HL-60 (cell line): ENCODE measurements around the gene GUCA1A.

Experiments
- DNase-seq, 2 experiments: peaks; one replicate each; pipeline ENCODE4 v3.0.0-alpha.2; 2010 to 2020; ENCODE audit warnings: low read depth in 1 of 2, low spot score in 1 of 2
- H3K27ac ChIP-seq: fragments of 250-450 bp; sonication (Bioruptor Pico); replicated peaks from 2 replicates; pipeline ENCODE4 v1.5.1; 2020; ENCODE audit warnings: mild to moderate bottlenecking, moderate library complexity
- H3K27me3 ChIP-seq: fragments of 250-450 bp; sonication (Bioruptor Pico); 2 replicates; pipeline ENCODE4 v1.5.1; 2021; ENCODE audit warnings: mild to moderate bottlenecking, moderate library complexity; ENCODE audit not compliant: insufficient read depth, poor library complexity, severe bottlenecking
- H3K4me3 ChIP-seq: replicated peaks from 2 replicates; pipeline ENCODE4 v1.5.1; 2011; ENCODE audit warnings: mild to moderate bottlenecking, control low read depth, low read length; ENCODE audit not compliant: insufficient read depth
- GABPA ChIP-seq: IDR thresholded peaks from 2 replicates; pipeline ENCODE4 v1.6.1; 2012; ENCODE audit warnings: low read depth
- POLR2AphosphoS5 ChIP-seq: IDR thresholded peaks from 2 replicates; pipeline ENCODE4 v1.6.1; 2012; ENCODE audit warnings: low read depth
- SPI1 ChIP-seq: IDR thresholded peaks from 2 replicates; pipeline ENCODE4 v1.6.1; 2012; ENCODE audit warnings: low read depth, mild to moderate bottlenecking, borderline replicate concordance
- TF ChIP-seq, protein P1 (sequence below): IDR thresholded peaks from one replicate; pipeline ENCODE4 v1.5.1; 2011; ENCODE audit warnings: low read length, control low read depth, inconsistent platforms; ENCODE audit not compliant: insufficient read depth
- TF ChIP-seq, protein P2 (sequence below): IDR thresholded peaks from 2 replicates; pipeline ENCODE4 v1.6.1; 2012; ENCODE audit warnings: low read depth; ENCODE audit not compliant: insufficient replicate concordance

GUCA1A gene

DNA sequence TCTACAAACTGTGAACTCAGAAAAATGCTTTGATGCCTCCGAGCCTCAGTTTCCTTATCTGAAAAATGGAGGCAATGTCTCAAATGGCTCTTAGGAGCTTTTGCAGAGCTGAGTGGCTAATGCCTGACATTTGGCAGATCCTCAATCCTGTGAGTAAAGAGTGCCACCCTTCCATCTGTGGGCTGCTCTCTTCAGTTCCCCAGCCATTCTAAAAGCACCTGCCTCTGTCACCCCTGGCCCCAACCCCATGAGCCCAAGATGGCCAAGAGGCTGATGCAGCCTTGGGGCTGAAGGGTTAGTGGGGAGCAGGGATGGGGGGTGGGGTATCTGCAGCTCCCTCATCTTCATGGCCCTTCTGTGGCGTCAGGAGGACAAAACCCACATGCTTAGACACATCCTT lies 14.5 kb upstream of the GUCA1A start:
- Histone ChIP-seq H3K27ac (no peak overlapping the region), H3K27me3 (no peaks in the 10 kb centered on the region), H3K4me3 (no peak overlapping the region)
- TF ChIP-seq, protein P1, sequence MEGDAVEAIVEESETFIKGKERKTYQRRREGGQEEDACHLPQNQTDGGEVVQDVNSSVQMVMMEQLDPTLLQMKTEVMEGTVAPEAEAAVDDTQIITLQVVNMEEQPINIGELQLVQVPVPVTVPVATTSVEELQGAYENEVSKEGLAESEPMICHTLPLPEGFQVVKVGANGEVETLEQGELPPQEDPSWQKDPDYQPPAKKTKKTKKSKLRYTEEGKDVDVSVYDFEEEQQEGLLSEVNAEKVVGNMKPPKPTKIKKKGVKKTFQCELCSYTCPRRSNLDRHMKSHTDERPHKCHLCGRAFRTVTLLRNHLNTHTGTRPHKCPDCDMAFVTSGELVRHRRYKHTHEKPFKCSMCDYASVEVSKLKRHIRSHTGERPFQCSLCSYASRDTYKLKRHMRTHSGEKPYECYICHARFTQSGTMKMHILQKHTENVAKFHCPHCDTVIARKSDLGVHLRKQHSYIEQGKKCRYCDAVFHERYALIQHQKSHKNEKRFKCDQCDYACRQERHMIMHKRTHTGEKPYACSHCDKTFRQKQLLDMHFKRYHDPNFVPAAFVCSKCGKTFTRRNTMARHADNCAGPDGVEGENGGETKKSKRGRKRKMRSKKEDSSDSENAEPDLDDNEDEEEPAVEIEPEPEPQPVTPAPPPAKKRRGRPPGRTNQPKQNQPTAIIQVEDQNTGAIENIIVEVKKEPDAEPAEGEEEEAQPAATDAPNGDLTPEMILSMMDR: no peak
- TF ChIP-seq SPI1 (no peak), GABPA (no peak), POLR2AphosphoS5 (no peak)
- TF ChIP-seq, protein P2, sequence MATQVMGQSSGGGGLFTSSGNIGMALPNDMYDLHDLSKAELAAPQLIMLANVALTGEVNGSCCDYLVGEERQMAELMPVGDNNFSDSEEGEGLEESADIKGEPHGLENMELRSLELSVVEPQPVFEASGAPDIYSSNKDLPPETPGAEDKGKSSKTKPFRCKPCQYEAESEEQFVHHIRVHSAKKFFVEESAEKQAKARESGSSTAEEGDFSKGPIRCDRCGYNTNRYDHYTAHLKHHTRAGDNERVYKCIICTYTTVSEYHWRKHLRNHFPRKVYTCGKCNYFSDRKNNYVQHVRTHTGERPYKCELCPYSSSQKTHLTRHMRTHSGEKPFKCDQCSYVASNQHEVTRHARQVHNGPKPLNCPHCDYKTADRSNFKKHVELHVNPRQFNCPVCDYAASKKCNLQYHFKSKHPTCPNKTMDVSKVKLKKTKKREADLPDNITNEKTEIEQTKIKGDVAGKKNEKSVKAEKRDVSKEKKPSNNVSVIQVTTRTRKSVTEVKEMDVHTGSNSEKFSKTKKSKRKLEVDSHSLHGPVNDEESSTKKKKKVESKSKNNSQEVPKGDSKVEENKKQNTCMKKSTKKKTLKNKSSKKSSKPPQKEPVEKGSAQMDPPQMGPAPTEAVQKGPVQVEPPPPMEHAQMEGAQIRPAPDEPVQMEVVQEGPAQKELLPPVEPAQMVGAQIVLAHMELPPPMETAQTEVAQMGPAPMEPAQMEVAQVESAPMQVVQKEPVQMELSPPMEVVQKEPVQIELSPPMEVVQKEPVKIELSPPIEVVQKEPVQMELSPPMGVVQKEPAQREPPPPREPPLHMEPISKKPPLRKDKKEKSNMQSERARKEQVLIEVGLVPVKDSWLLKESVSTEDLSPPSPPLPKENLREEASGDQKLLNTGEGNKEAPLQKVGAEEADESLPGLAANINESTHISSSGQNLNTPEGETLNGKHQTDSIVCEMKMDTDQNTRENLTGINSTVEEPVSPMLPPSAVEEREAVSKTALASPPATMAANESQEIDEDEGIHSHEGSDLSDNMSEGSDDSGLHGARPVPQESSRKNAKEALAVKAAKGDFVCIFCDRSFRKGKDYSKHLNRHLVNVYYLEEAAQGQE: no peak
- DNase-seq: no peak

GRCh38 chr6:42159431-42160024 lies 13.6 kb upstream of the GUCA1A start:
- Histone ChIP-seq H3K4me3 (no peak overlapping the region), H3K27me3 (no peaks in the 10 kb centered on the region), H3K27ac (no peak overlapping the region)
- DNase-seq: no peak
- TF ChIP-seq, protein P1: no peak
- TF ChIP-seq POLR2AphosphoS5 (no peak), SPI1 (no peak), GABPA (no peak)
- TF ChIP-seq, protein P2: no peak

DNA sequence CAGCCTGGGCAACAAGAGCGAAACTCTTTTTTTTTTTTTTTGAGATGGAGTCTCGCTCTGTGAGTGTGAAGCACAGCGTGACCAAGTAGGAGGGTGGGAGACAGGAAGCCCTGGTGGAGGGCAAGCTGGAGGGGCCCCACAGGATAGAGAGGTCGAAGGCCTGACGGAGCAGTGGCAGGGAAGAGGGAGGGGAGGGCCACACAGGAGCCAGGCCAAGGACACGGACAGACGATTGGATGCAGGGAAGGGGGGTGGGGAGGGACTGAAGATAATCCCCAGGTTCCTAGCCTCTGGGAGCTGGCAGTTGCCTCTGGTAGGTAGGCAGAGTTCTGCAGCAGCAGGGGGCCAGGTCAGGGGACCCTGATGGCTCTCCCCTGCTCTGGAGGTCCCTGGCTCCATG lies 10.8 kb upstream of the GUCA1A start:
- peaks cover 3% of the 10 kb centered on the region for H3K27me3 ChIP-seq
- H3K4me3 ChIP-seq: no peak overlapping the region
- H3K27ac ChIP-seq: no peak overlapping the region
- no peak for DNase-seq
- TF ChIP-seq, protein P2: no peak
- TF ChIP-seq POLR2AphosphoS5: no peak

GRCh38 chr6:42162812-42163211 lies 10.4 kb upstream of the GUCA1A start:
- TF ChIP-seq SPI1 (no peak), POLR2AphosphoS5 (no peak), GABPA (no peak)
- TF ChIP-seq, protein P2: no peak
- TF ChIP-seq, protein P1: no peak
- H3K4me3 ChIP-seq: no peak overlapping the region
- H3K27me3 ChIP-seq: peaks cover 3% of the 10 kb centered on the region
- DNase-seq: no peak
- H3K27ac ChIP-seq: no peak overlapping the region
